Neural crest cell (in vitro differentiated cells): ENCODE results near the gene RARB. TPM values are rescaled to one million over a fixed set of nuclear protein-coding genes. Genes with fewer than 3 reads are reported as not detected.
A peak's percentile ranks its signal among the peaks of the same experiment; 100 is the strongest.

ENCODE experiments used
- DNase-seq: peaks from one replicate; pipeline ENCODE4 v3.0.0; 2021; ENCODE audit warnings: low read depth, mixed read lengths, low spot score
- H3K27ac Mint-ChIP-seq: one replicate; pipeline ENCODE4 v1.8.0; 2021; ENCODE audit warnings: mild to moderate bottlenecking, mixed read lengths; ENCODE audit not compliant: unreplicated experiment
- H3K27me3 Mint-ChIP-seq: 2 replicates; pipeline ENCODE4 v1.8.0; 2021; ENCODE audit warnings: low read depth, mild to moderate bottlenecking, mixed read lengths
- H3K36me3 Mint-ChIP-seq: 2 replicates; pipeline ENCODE4 v1.8.0; 2021; ENCODE audit warnings: low read depth, mild to moderate bottlenecking, mixed read lengths
- H3K4me1 Mint-ChIP-seq: 2 replicates; pipeline ENCODE4 v1.8.0; 2021; ENCODE audit warnings: mixed read lengths
- H3K4me3 Mint-ChIP-seq: one replicate; pipeline ENCODE4 v1.8.0; 2021; ENCODE audit warnings: mild to moderate bottlenecking, mixed read lengths
- H3K9me3 Mint-ChIP-seq: 2 replicates; pipeline ENCODE4 v1.8.0; 2021; ENCODE audit warnings: mixed read lengths
- total RNA-seq: library from RNA; stranded (reverse); gene quantifications from 2 replicates; pipeline ENCODE4 v1.2.1, GENCODE V29; 2021
- TF ChIP-seq, protein P1 (sequence below): fragments of 200-600 bp; sonication (generic); conservative IDR thresholded peaks from 2 replicates; pipeline ENCODE4 v1.5.0; 2021; ENCODE audit warnings: antibody characterized with exemption, mild to moderate bottlenecking

The RARB gene
- total RNA-seq, 1 donor from 2014 or later: 0.98 TPM

GRCh38 chr3:25385807-25386460 is 42.1 kb upstream of the RARB start:
- peaks cover 6% of the 10 kb centered on the region for H3K36me3 Mint-ChIP-seq
- no peak overlapping the region for H3K27ac Mint-ChIP-seq
- peaks cover 30% of the 10 kb centered on the region for H3K4me1 Mint-ChIP-seq
- H3K4me3 Mint-ChIP-seq: no peak overlapping the region
- DNase-seq: no peak
- H3K27me3 Mint-ChIP-seq: no peaks in the 10 kb centered on the region
- peaks cover 5% of the 10 kb centered on the region for H3K9me3 Mint-ChIP-seq
- TF ChIP-seq, protein P1, sequence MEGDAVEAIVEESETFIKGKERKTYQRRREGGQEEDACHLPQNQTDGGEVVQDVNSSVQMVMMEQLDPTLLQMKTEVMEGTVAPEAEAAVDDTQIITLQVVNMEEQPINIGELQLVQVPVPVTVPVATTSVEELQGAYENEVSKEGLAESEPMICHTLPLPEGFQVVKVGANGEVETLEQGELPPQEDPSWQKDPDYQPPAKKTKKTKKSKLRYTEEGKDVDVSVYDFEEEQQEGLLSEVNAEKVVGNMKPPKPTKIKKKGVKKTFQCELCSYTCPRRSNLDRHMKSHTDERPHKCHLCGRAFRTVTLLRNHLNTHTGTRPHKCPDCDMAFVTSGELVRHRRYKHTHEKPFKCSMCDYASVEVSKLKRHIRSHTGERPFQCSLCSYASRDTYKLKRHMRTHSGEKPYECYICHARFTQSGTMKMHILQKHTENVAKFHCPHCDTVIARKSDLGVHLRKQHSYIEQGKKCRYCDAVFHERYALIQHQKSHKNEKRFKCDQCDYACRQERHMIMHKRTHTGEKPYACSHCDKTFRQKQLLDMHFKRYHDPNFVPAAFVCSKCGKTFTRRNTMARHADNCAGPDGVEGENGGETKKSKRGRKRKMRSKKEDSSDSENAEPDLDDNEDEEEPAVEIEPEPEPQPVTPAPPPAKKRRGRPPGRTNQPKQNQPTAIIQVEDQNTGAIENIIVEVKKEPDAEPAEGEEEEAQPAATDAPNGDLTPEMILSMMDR: no peak

GRCh38 chr3:25386686-25387255 is 41.3 kb upstream of the RARB start:
- Mint-ChIP-seq H3K27ac (peak overlapping the region; percentile 95), H3K4me3 (no peak overlapping the region), H3K27me3 (no peaks in the 10 kb centered on the region), H3K9me3 (peaks cover 9% of the 10 kb centered on the region), H3K4me1 (peaks cover 30% of the 10 kb centered on the region), H3K36me3 (peaks cover 7% of the 10 kb centered on the region)
- no peak for DNase-seq
- TF ChIP-seq, protein P1: no peak

GRCh38 chr3:25390605-25391004 is 37.5 kb upstream of the RARB start:
- TF ChIP-seq, protein P1: no peak
- Mint-ChIP-seq H3K4me1 (peaks cover 30% of the 10 kb centered on the region), H3K9me3 (peaks cover 21% of the 10 kb centered on the region), H3K27ac (no peak overlapping the region), H3K4me3 (no peak overlapping the region), H3K36me3 (peaks cover 19% of the 10 kb centered on the region), H3K27me3 (no peaks in the 10 kb centered on the region)
- DNase-seq: no peak

- Mint-ChIP-seq H3K4me3 (no peak overlapping the region), H3K4me1 (peaks cover 6% of the 10 kb centered on the region), H3K9me3 (peaks cover 16% of the 10 kb centered on the region), H3K36me3 (peaks cover 13% of the 10 kb centered on the region), H3K27ac (no peak overlapping the region), H3K27me3 (no peaks in the 10 kb centered on the region)
- no peak for DNase-seq
- TF ChIP-seq, protein P1: no peak
These were observed 31.8 kb upstream of the RARB start for GRCh38 chr3:25396251-25396650.

DNA sequence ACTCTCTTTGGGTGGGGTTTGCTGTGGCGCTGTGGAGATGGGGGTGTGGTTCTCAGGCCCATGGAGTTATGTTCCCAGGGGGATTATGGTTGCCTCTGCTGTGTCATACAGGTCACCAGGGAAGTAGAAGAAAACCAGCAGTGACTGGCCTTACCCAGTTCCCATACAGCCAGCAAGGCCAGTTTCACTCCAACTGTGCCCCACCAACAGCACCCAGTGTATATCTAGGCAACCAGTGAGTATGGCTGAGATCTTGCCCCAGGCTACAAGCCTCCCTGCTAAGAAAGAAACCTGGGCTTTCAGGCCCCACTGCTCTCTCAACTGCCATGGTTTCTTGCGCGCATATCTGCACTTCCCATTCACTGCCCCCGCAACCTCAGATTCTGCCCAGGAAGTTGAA is 31.4 kb upstream of the RARB start:
- DNase-seq: no peak
- Mint-ChIP-seq H3K9me3 (peaks cover 14% of the 10 kb centered on the region), H3K4me3 (no peak overlapping the region), H3K4me1 (peaks cover 6% of the 10 kb centered on the region), H3K27ac (no peak overlapping the region), H3K36me3 (peaks cover 13% of the 10 kb centered on the region), H3K27me3 (no peaks in the 10 kb centered on the region)
- TF ChIP-seq, protein P1: no peak
